CD4-positive, alpha-beta memory T cell (primary cell): Measurements from ENCODE around the gene RIC8B. TPM values are rescaled to one million over a fixed set of nuclear protein-coding genes. Genes with fewer than 3 reads are reported as not detected.
A peak's percentile ranks its signal among the peaks of the same experiment; 100 is the strongest.

Source experiments
- CTCF ChIA-PET: fragments of 350-600 bp; sonication (Branson Sonifier 250); formaldehyde crosslinking; loops from one replicate; lab custom pipeline; 2021; ENCODE audit warnings: inconsistent platforms; ENCODE audit not compliant: partially characterized antibody; lab: Charles Lee
- POLR2A ChIA-PET: fragments of 350-600 bp; sonication (Branson Sonifier 250); formaldehyde crosslinking; loops from one replicate; lab custom pipeline; 2021; ENCODE audit not compliant: partially characterized antibody; lab: Charles Lee
- DNase-seq, 5 donors: peaks; one replicate each; pipeline versions ENCODE4 v3.0.0 to v3.0.0-alpha.2; 2020 to 2022; ENCODE audit warnings: mixed read lengths in 1 of 5
- H3K27ac ChIP-seq: one replicate; pipeline ENCODE4 v1.7.0; 2013; ENCODE audit warnings: low read depth, low read length
- H3K27me3 ChIP-seq: 2 replicates; pipeline ENCODE4 v1.7.0; 2013; ENCODE audit warnings: mild to moderate bottlenecking, low read length, moderate library complexity; ENCODE audit not compliant: insufficient read depth
- H3K36me3 ChIP-seq: 2 replicates; pipeline ENCODE4 v1.7.0; 2013; ENCODE audit warnings: mild to moderate bottlenecking, low read length, moderate library complexity; ENCODE audit not compliant: insufficient read depth
- H3K4me1 ChIP-seq: 2 replicates; pipeline ENCODE4 v1.7.0; 2013; ENCODE audit warnings: mild to moderate bottlenecking, low read length, moderate library complexity; ENCODE audit not compliant: insufficient read depth
- H3K4me3 ChIP-seq, 2 donors: one replicate each; pipeline ENCODE4 v1.7.0; 2013; ENCODE audit warnings: low read length in 2 of 2, mild to moderate bottlenecking in 1 of 2
- H3K9me3 ChIP-seq, 2 donors: one replicate each; pipeline ENCODE4 v1.7.0; 2013; ENCODE audit warnings: low read length in 2 of 2, control low read depth in 1 of 2; ENCODE audit not compliant: control insufficient read depth in 1 of 2
- H3K27ac Mint-ChIP-seq, 7 donors: one replicate each; pipeline ENCODE4 v1.8.0; 2020 to 2021; ENCODE audit warnings: mixed read lengths in 7 of 7, mild to moderate bottlenecking in 6 of 7, inconsistent platforms in 3 of 7, moderate library complexity in 3 of 7
- H3K27me3 Mint-ChIP-seq, 2 donors: one replicate each; pipeline ENCODE4 v1.8.0; 2020 to 2021; ENCODE audit warnings: mixed read lengths in 2 of 2
- H3K36me3 Mint-ChIP-seq, 2 donors: one replicate each; pipeline ENCODE4 v1.8.0; 2020 to 2021; ENCODE audit warnings: mixed read lengths in 2 of 2, inconsistent platforms in 1 of 2, mild to moderate bottlenecking in 1 of 2
- H3K4me1 Mint-ChIP-seq, 4 donors: one replicate each; pipeline ENCODE4 v1.8.0; 2020 to 2021; ENCODE audit warnings: mixed read lengths in 4 of 4, mild to moderate bottlenecking in 1 of 4
- H3K4me3 Mint-ChIP-seq, 8 donors: one replicate each; pipeline ENCODE4 v1.8.0; 2020 to 2021; ENCODE audit warnings: mixed read lengths in 8 of 8, mild to moderate bottlenecking in 7 of 8, moderate library complexity in 6 of 8, inconsistent platforms in 3 of 8
- H3K9me3 Mint-ChIP-seq, 8 donors: one replicate each; pipeline ENCODE4 v1.8.0; 2020 to 2021; ENCODE audit warnings: mixed read lengths in 8 of 8, mild to moderate bottlenecking in 5 of 8, inconsistent platforms in 3 of 8, moderate library complexity in 1 of 8
- intact Hi-C: fragments of 100-400 bp; cut with micrococcal nuclease; formaldehyde crosslinking; loops from one replicate; pipeline ENCODE4 v1.15.1; 2023
- polyA plus RNA-seq, 2 donors: library from polyadenylated mRNA; unstranded; fragments of 300-500 nt; fragmentation: Illumina TruSeq; gene quantifications; one replicate each; pipeline ENCODE4 v1.2.3, GENCODE V29; 2021
- total RNA-seq, 2 experiments: library from RNA; stranded (reverse); gene quantifications; one replicate each; pipeline ENCODE4 v1.2.3, GENCODE V29; 2021

RIC8B gene
- total and polyA plus RNA-seq, 4 experiments from 2014 or later, result 8.4 to 25.0 (median 16.6) TPM

GRCh38 chr12:106766393-106766826 lies 8.1 kb upstream of the RIC8B start:
- Histone ChIP-seq H3K9me3 (no peaks in the 10 kb centered on the region), H3K27ac (no peak overlapping the region), H3K27me3 (no peaks in the 10 kb centered on the region), H3K36me3 (no peaks in the 10 kb centered on the region), H3K4me1 (peaks cover 4% of the 10 kb centered on the region), H3K4me3 (no peak overlapping the region)
- Mint-ChIP-seq H3K27me3 (no peaks in the 10 kb centered on the region), H3K4me3 (peak overlapping the region in 2 of 8 donors; percentile 36 to 65), H3K36me3 (no peaks in the 10 kb centered on the region), H3K4me1 (peaks cover 10 to 17% (median 12%) of the 10 kb centered on the region in 4 donors), H3K9me3 (peaks cover 0 to 1% (median 0%) of the 10 kb centered on the region in 8 donors), H3K27ac (peak overlapping the region in 4 of 7 donors; percentile 38 to 77 (median 50))
- ChIA-PET POLR2A (interaction anchor here (0.8 kb wide), 1 partner anchor 464 kb away, joined by 3 read pairs; no protein-coding TSS in a partner anchor), CTCF (interaction anchor here (0.6 to 2.6 kb wide), 2 partner anchors 10 to 19 kb away, joined by 3 to 9 read pairs; no protein-coding TSS in a partner anchor)
- intact Hi-C loops, result no loop called here
- no peak for DNase-seq

GRCh38 chr12:106767206-106767605 lies 7.3 kb upstream of the RIC8B start:
- peak overlapping the region in 1 of 7 donors; percentile 40 for H3K27ac Mint-ChIP-seq
- H3K36me3 Mint-ChIP-seq, result no peaks in the 10 kb centered on the region
- Histone ChIP-seq H3K4me3 (no peak overlapping the region), H3K27ac (no peak overlapping the region), H3K27me3 (no peaks in the 10 kb centered on the region), H3K9me3 (no peaks in the 10 kb centered on the region), H3K36me3 (no peaks in the 10 kb centered on the region), H3K4me1 (peaks cover 4% of the 10 kb centered on the region)
- H3K4me1 Mint-ChIP-seq, result peaks cover 10 to 14% (median 11%) of the 10 kb centered on the region in 4 donors
- intact Hi-C loops, result no loop called here
- H3K9me3 Mint-ChIP-seq, result peaks cover 0 to 1% (median 0%) of the 10 kb centered on the region in 8 donors
- ChIA-PET POLR2A (interaction anchor here (1.2 kb wide), 1 partner anchor 9 kb away, joined by 3 read pairs; no protein-coding TSS in a partner anchor), CTCF (interaction anchor here (0.6 to 2.6 kb wide), 2 partner anchors 9 to 20 kb away, joined by 3 to 9 read pairs; no protein-coding TSS in a partner anchor)
- no peaks in the 10 kb centered on the region for H3K27me3 Mint-ChIP-seq
- no peak for DNase-seq
- no peak overlapping the region for H3K4me3 Mint-ChIP-seq

- CTCF ChIA-PET, result no interaction called here
- peaks cover 10 to 14% (median 12%) of the 10 kb centered on the region in 4 donors for H3K4me1 Mint-ChIP-seq
- no peaks in the 10 kb centered on the region for H3K27me3 Mint-ChIP-seq
- POLR2A ChIA-PET, result interaction anchor here (1.2 kb wide), 1 partner anchor 10 kb away, joined by 3 read pairs; no protein-coding TSS in a partner anchor
- Histone ChIP-seq H3K4me1 (peaks cover 4% of the 10 kb centered on the region), H3K27me3 (no peaks in the 10 kb centered on the region), H3K4me3 (no peak overlapping the region), H3K9me3 (no peaks in the 10 kb centered on the region), H3K27ac (no peak overlapping the region), H3K36me3 (no peaks in the 10 kb centered on the region)
- H3K9me3 Mint-ChIP-seq, result peaks cover 0 to 1% (median 0%) of the 10 kb centered on the region in 8 donors
- no peak for DNase-seq
- no peak overlapping the region for H3K4me3 Mint-ChIP-seq
- no peaks in the 10 kb centered on the region for H3K36me3 Mint-ChIP-seq
- intact Hi-C loops, result no loop called here
- no peak overlapping the region for H3K27ac Mint-ChIP-seq
These were observed 6.3 kb upstream of the RIC8B start for GRCh38 chr12:106767954-106768822.

GRCh38 chr12:106769078-106769477 lies 5.4 kb upstream of the RIC8B start:
- Mint-ChIP-seq H3K27ac (no peak overlapping the region), H3K36me3 (peaks cover 0 to 5% of the 10 kb centered on the region in 2 donors)
- CTCF ChIA-PET, result no interaction called here

GRCh38 chr12:106769546-106769945 lies 4.9 kb upstream of the RIC8B start:
- CTCF ChIA-PET, result no interaction called here
- intact Hi-C loops, result no loop called here
- H3K27me3 ChIP-seq, result no peaks in the 10 kb centered on the region
- Mint-ChIP-seq H3K4me3 (no peak overlapping the region), H3K9me3 (peaks cover 0 to 1% (median 0%) of the 10 kb centered on the region in 8 donors), H3K27me3 (no peaks in the 10 kb centered on the region), H3K36me3 (peaks cover 0 to 9% of the 10 kb centered on the region in 2 donors), H3K4me1 (peaks cover 16 to 27% (median 18%) of the 10 kb centered on the region in 4 donors), H3K27ac (peak overlapping the region in 2 of 7 donors; percentile 41 to 50)
- no peak overlapping the region for H3K27ac ChIP-seq
- DNase-seq, result no peak
- no peak overlapping the region for H3K4me3 ChIP-seq
- no peaks in the 10 kb centered on the region for H3K9me3 ChIP-seq
- H3K36me3 ChIP-seq, result no peaks in the 10 kb centered on the region
- H3K4me1 ChIP-seq, result peaks cover 4% of the 10 kb centered on the region
- POLR2A ChIA-PET, result no interaction called here

More at GRCh38 chr12:106769078-106769477, 5.4 kb upstream of the RIC8B start:
- no peaks in the 10 kb centered on the region for H3K27me3 Mint-ChIP-seq
- Histone ChIP-seq H3K27me3 (no peaks in the 10 kb centered on the region), H3K4me1 (peaks cover 4% of the 10 kb centered on the region), H3K27ac (no peak overlapping the region), H3K36me3 (no peaks in the 10 kb centered on the region), H3K4me3 (no peak overlapping the region), H3K9me3 (no peaks in the 10 kb centered on the region)
- H3K4me3 Mint-ChIP-seq, result no peak overlapping the region
- H3K4me1 Mint-ChIP-seq, result peaks cover 15 to 23% (median 17%) of the 10 kb centered on the region in 4 donors
- intact Hi-C loops, result no loop called here
- DNase-seq, result no peak
- peaks cover 0 to 1% (median 0%) of the 10 kb centered on the region in 8 donors for H3K9me3 Mint-ChIP-seq
- POLR2A ChIA-PET, result no interaction called here

- peaks cover 0 to 12% of the 10 kb centered on the region in 2 donors for H3K36me3 Mint-ChIP-seq
- H3K4me1 Mint-ChIP-seq, result peaks cover 25 to 41% (median 30%) of the 10 kb centered on the region in 4 donors
- no peak for DNase-seq
- Histone ChIP-seq H3K9me3 (no peaks in the 10 kb centered on the region), H3K4me1 (peaks cover 17% of the 10 kb centered on the region), H3K27me3 (no peaks in the 10 kb centered on the region), H3K27ac (no peak overlapping the region), H3K4me3 (no peak overlapping the region), H3K36me3 (no peaks in the 10 kb centered on the region)
- H3K9me3 Mint-ChIP-seq, result no peaks in the 10 kb centered on the region
- CTCF ChIA-PET, result interaction anchor here (1.7 kb wide), 1 partner anchor 11 kb away, joined by 4 read pairs; no protein-coding TSS in a partner anchor
- H3K4me3 Mint-ChIP-seq, result no peak overlapping the region
- intact Hi-C loops, result loop anchor here (5.0 to 10.0 kb wide), 2 partner anchors 34 to 913 kb away; partner anchors contain the start of gene PWP1
- no peaks in the 10 kb centered on the region for H3K27me3 Mint-ChIP-seq
- POLR2A ChIA-PET, result no interaction called here
- no peak overlapping the region for H3K27ac Mint-ChIP-seq
These were observed 3.1 kb upstream of the RIC8B start for GRCh38 chr12:106771425-106771824.
